OCI-LY3 (cell line): Measurements from ENCODE around the gene ANKRD13D.

ENCODE experiments used
- EZH2phosphoT487 ChIP-seq: fragments of 200-600 bp; shearing (Covaris generic); IDR thresholded peaks from 2 replicates; pipeline ENCODE4 v1.6.1; 2018; ENCODE audit warnings: antibody characterized with exemption, mixed run types, low read depth
- TF ChIP-seq, protein P1 (sequence below): fragments of 200-600, 300-600 bp; sonication (generic); IDR thresholded peaks from 2 replicates; pipeline ENCODE4 v1.5.1; 2014; ENCODE audit warnings: antibody characterized with exemption, low read length, low read depth

GRCh38 chr11:67261640-67261945 lies 27.5 kb upstream of the ANKRD13D start:
- TF ChIP-seq, protein P1, sequence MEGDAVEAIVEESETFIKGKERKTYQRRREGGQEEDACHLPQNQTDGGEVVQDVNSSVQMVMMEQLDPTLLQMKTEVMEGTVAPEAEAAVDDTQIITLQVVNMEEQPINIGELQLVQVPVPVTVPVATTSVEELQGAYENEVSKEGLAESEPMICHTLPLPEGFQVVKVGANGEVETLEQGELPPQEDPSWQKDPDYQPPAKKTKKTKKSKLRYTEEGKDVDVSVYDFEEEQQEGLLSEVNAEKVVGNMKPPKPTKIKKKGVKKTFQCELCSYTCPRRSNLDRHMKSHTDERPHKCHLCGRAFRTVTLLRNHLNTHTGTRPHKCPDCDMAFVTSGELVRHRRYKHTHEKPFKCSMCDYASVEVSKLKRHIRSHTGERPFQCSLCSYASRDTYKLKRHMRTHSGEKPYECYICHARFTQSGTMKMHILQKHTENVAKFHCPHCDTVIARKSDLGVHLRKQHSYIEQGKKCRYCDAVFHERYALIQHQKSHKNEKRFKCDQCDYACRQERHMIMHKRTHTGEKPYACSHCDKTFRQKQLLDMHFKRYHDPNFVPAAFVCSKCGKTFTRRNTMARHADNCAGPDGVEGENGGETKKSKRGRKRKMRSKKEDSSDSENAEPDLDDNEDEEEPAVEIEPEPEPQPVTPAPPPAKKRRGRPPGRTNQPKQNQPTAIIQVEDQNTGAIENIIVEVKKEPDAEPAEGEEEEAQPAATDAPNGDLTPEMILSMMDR: no peak
- no peak for TF ChIP-seq EZH2phosphoT487
